ENCODE results near the gene NSG2.

Gene NSG2

DNA sequence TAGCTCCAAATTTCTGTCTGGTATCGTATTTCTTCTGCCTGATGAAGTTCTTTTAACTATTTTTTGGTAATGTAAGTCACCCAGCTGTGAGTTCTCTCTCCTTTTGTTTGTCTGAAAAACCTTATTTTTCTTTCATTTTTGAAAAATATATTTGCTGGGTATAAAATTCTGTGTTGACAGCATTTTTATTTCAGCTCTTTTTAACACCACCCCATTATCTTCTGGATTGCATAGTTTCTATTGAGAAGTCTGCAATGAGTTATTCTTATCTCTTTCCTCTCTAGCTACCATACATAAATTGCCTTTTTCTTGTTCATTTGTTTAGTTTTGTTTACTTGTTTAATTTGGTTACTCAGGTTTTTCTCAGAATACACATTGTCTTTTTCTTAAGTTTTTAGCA is 109.1 kb downstream of the NSG2 start:
- Histone ChIP-seq H3K9ac (ENCODE audit: low read depth, low read length) (no peak overlapping the region), H3K4me1 (ENCODE audit: control insufficient read depth, insufficient read depth, low read length) (no peaks in the 10 kb centered on the region), H3K36me3 (ENCODE audit: control insufficient read depth, insufficient read depth, low read length) (no peaks in the 10 kb centered on the region)

DNA sequence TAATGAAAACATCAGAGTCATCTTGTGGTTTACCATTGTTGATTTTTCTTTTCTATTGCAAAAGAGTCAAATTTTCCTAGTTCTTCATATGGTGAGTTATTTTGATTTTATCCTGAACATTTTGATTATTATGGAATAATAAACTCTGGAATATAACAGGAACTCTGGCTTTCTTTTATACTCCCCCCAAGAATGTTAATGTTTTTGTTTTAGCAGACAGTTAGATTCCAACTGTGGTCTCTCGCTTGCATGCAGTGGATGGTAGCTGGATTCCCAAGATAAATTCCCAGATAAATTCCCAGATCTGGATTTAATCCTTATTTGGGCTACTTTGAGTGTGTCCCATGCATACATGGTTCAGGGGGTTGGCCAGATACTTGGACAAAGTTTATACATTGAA is 109.8 kb downstream of the NSG2 start:
- Histone ChIP-seq H3K27ac (ENCODE audit: low read depth, low read length) (no peak overlapping the region), H3K4me1 (ENCODE audit: control insufficient read depth, insufficient read depth, low read length) (no peaks in the 10 kb centered on the region), H3K4me3 (ENCODE audit: low read depth, low read length) (no peak overlapping the region), H3K36me3 (ENCODE audit: control insufficient read depth, insufficient read depth, low read length) (no peaks in the 10 kb centered on the region), H3K27me3 (ENCODE audit: control insufficient read depth, insufficient read depth, low read length) (peaks cover 4% of the 10 kb centered on the region; the same call in 1 of the 2 replicates), H3K9me3 (ENCODE audit: control insufficient read depth, insufficient read depth, low read length) (no peaks in the 10 kb centered on the region), H3K9ac (ENCODE audit: low read depth, low read length) (no peak overlapping the region)

More for the DNA sequence above, 109.1 kb downstream of the NSG2 start:
- H3K9me3 ChIP-seq (ENCODE audit: control insufficient read depth, insufficient read depth, low read length), result no peaks in the 10 kb centered on the region
- H3K4me3 ChIP-seq (ENCODE audit: low read depth, low read length), result no peak overlapping the region
- no peaks in the 10 kb centered on the region for H3K27me3 ChIP-seq (ENCODE audit: control insufficient read depth, insufficient read depth, low read length)
- no peak overlapping the region for H3K27ac ChIP-seq (ENCODE audit: low read depth, low read length)

DNA sequence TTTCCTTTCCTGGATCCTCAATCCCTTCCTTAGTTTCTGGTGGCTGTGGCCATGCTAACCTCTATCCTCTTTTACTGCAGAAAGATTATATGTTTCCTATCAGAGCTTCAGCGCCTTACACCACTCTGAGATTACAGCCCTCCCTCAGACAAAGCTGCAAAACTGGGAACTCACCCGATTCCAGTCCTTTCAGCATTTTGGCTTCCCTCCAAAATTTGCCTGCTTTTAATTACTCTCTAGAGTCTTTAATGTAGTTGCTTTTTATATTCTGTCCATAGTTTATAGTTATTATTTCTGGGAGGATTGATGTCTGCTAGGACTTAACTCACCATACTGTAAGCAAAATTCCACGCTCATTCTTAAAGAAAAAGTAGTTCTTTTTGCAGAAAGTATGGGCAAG is 110.2 kb downstream of the NSG2 start:
- Histone ChIP-seq H3K4me1 (ENCODE audit: control insufficient read depth, insufficient read depth, low read length) (no peaks in the 10 kb centered on the region), H3K4me3 (ENCODE audit: low read depth, low read length) (no peak overlapping the region), H3K27ac (ENCODE audit: low read depth, low read length) (no peak overlapping the region), H3K27me3 (ENCODE audit: control insufficient read depth, insufficient read depth, low read length) (peaks cover 6% of the 10 kb centered on the region; the same call in 1 of the 2 replicates), H3K9me3 (ENCODE audit: control insufficient read depth, insufficient read depth, low read length) (no peaks in the 10 kb centered on the region), H3K36me3 (ENCODE audit: control insufficient read depth, insufficient read depth, low read length) (no peaks in the 10 kb centered on the region), H3K9ac (ENCODE audit: low read depth, low read length) (no peak overlapping the region)

DNA sequence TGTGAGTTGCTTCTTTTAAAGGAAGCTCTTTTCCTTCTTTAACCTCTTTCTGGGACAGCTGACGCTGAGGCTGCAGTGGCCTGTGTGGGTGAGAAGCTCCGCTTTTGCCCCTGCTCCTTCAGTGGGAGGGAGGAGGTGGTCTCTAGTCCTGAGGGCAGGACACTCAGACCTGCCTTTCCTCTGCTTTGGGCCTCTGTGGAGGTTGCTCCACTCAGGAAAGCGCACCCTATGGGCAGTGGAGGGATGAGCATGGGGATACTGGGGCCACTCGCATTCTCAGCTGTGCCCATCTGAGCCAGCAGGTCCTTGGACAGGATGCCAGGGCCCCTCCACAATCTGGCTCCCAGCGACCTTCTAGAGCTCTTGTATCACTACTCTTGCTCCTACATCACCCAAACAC is 111.5 kb downstream of the NSG2 start:
- Histone ChIP-seq H3K9ac (ENCODE audit: low read depth, low read length) (no peak overlapping the region), H3K27me3 (ENCODE audit: control insufficient read depth, insufficient read depth, low read length) (peaks cover 9% of the 10 kb centered on the region; the same call in 1 of the 2 replicates), H3K36me3 (ENCODE audit: control insufficient read depth, insufficient read depth, low read length) (no peaks in the 10 kb centered on the region), H3K9me3 (ENCODE audit: control insufficient read depth, insufficient read depth, low read length) (no peaks in the 10 kb centered on the region), H3K27ac (ENCODE audit: low read depth, low read length) (no peak overlapping the region), H3K4me3 (ENCODE audit: low read depth, low read length) (no peak overlapping the region), H3K4me1 (ENCODE audit: control insufficient read depth, insufficient read depth, low read length) (no peaks in the 10 kb centered on the region)

Measured in HUES48 (cell line).